LNCAP (cell line): ENCODE data around the gene TUBB.

ENCODE experiments used
- TF ChIP-seq, protein P1 (sequence below): fragments of 450-650 bp; IDR thresholded peaks from 2 replicates; pipeline ENCODE4 v1.5.1; 2017; ENCODE audit warnings: mild to moderate bottlenecking

TUBB gene

DNA sequence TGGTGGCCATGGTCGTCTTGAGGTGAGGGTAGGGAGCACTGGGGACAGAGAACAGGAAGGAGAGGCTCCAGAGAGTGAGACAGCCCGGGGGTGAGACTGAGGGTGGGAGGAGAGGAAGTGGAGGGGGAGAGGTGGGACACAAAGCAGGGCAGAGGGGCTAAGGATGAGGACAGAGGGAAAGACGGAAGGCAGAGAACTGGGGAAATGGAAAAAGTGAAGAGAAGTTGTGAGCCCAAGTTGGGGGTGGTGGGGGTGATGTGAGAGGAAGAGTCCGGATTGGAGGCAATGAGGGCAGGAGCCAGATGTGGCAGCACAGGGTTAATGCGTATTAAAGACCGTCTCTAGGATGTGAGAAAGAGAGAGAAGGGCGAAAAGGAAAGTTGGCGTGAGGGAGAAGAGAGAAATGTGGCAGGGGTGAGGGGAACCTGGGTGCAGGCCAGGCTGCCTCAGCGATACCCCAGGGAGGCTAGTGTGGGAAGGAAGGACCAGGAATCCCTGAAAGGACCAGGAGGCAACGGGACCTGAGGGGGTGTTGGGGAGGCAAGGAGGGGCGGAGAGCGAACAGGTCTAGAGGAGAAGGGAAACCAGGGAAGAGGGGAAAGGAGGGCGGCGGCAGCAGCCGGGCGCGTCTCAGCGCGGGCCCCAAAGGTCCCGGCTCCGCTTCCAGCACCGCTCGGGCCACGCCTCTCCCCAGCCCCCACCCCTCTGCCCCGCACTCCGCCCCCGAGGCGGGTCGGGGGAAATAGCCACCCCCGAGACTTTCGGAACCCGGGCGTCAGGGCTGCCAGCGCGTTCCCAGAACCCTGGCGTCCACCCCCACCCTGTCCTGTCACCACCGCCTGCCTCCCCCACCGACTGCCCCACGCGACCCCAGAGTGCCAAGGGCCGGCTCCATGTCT is 33.9 kb upstream of the TUBB start, which contains the start of gene PPP1R18:
PPP1R18 (minus strand) TSS at position 637 of the 899 bp plus-strand sequence; CDS start at position 10, 627 bp downstream.
- TF ChIP-seq, protein P1, sequence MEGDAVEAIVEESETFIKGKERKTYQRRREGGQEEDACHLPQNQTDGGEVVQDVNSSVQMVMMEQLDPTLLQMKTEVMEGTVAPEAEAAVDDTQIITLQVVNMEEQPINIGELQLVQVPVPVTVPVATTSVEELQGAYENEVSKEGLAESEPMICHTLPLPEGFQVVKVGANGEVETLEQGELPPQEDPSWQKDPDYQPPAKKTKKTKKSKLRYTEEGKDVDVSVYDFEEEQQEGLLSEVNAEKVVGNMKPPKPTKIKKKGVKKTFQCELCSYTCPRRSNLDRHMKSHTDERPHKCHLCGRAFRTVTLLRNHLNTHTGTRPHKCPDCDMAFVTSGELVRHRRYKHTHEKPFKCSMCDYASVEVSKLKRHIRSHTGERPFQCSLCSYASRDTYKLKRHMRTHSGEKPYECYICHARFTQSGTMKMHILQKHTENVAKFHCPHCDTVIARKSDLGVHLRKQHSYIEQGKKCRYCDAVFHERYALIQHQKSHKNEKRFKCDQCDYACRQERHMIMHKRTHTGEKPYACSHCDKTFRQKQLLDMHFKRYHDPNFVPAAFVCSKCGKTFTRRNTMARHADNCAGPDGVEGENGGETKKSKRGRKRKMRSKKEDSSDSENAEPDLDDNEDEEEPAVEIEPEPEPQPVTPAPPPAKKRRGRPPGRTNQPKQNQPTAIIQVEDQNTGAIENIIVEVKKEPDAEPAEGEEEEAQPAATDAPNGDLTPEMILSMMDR, result no peak

DNA sequence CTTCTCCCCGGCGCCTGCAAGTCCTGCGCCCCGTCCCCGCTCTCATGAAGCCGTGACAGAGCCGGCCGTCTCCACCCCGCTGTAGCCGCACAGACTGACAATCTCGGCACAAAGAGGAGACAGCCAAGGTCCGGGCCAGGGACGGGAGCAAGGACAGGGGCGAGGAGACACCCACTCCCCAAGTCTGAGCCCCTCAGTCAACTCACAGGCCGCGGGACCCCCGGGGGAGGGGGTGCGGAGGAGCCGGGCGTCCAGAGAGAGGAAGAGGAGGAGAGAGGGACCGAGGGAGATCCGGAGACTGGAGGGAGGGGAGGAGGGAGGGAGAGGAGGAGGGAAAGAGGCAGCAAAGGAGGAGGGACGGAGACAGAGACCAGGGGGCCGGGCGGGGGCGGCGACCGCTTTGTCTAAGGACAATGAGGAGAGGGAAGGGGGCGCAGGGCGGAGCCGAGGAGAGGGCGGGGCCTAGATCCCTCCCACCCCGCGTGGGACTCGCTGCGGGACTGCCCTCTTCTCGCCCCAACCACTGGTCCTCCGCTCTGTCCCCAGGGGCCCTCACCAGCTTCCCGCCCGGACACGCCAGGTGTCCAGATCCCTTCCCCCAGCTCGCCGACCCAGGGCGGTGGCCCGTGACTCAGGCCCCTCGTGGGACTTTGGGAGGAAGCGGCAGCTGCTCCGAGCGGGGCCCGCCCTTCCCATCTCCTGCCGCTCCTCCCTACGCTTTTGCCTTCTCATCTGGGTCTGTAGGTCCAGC is 33.1 kb upstream of the TUBB start:
- TF ChIP-seq, protein P1, result no peak

DNA sequence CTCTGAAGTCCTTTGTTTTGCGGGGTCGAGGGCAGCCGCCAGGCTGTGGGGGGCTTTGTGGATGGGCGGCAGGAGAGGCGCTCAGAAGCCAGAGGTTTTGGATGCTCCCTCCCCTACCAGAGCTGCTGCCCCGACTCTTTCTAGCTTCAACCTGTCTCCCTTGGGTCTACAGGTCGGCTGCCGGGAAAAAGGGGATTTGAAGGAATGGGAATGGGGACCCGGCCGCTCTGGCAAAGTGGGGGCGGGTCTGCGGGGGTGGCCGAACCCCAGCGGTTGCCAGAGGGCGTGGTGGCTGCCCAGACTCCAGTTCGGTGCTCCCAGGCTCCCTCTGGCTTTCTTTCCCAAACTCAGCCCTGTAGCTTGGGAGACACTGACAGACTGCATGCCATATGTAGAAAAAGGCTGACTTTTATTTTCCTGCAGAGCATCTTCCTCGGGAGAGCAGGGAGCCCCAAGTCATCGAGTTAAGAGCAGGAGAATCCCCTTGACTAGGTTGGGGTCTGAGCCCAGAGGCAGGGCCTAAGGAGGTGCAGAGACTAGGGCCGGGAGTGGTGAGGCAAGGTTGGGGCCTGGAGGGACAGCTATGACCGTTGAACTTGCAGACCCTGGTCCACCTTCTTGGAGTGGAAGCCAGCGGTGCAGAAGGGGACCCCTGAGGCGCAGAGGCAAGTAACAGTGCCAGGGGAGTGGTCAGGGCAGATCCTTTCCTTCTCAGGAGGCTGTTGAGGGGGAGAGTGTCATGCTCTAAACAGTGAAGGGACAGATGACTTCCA is 32.3 kb upstream of the TUBB start:
- TF ChIP-seq, protein P1, result no peak

DNA sequence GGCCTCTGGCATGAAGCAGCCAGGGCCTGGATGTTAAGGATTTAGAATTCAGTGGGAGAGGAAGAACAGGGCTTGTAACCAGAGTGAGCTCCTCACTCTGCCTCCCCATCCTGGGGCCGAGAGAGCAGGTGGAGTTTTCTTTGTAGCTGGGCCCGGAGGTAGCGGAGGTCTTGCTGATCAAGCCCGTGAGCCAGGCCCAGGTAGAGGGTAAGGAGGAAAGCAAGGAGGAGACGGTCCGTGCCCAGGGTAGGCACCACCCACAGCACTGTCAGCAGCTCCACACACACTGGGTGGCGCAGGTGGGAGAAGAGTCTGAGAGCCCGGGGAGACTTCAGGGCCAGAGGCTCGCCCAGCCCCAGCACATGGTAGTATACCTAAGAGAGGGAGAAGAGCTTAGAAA is 31.6 kb upstream of the TUBB start:
- TF ChIP-seq, protein P1, result no peak

DNA sequence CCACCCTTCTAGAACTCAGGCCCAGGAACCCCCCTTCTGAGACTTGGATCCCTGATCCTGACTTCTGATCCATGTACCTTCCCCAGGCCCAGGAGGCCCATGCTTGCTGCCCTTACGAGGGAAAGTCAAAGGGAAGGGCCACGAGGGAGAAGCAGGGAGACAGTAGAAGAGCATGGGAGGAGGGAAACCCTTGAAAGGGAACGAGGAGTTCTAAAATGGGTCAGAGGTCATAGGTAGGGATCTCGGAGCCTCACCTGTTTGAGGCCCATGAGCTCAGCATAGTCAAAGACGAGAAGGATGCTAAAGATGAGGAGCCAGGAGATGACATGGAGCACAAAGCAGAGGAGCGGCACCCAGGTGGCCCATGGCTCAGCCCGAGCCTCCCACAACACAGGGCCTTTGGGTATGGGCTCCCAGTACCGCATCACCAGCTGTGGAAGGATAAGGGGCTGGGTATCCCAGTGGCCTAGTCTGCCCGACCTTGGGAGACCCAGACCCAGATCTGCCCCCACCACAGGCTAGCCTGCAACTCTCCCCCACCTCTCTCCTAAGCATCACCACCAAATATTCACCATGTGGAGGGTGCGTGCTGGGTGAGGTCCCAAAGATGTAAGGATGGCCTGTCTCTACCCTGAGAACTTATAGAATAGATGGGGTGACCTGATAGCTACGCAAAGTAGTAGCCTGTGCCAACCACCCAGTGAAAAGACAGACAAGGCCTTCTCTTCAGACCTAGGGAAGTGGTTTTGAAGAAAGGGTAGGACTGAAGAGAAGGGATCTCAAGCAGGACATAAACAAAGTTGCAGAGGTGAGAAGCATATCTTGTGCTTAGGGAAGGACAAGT is 30.9 kb upstream of the TUBB start:
- TF ChIP-seq, protein P1, result no peak

DNA sequence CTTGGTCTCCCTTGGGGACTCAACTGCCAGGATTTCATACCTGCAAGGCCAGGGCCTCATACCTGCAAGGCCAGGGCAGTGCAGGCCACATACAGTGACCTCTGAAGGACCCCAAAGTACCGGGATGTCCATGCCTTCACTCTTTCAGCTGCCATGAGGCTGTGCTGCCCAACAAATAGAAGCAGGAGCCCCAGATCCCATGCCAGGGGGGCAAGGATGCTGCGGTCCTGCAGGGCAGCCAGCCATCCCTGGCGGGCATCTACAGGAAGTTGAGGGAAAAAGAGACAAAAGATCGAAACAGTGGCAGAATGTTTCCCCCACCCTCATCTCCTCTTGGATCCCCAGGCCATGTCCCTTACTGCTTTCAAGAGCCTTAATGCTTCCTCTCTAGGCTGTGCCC is 30.2 kb upstream of the TUBB start:
- TF ChIP-seq, protein P1, result no peak
